Stimulated activated CD4-positive, alpha-beta T cell treated with anti-CD3 and anti-CD28 coated beads, Interleukin-1b, Interleukin-23, amount 100 ng/mL, for 4 hours (primary cell): ENCODE data around the gene IGLON5.

ENCODE experiments used
- DNase-seq, 2 donors: peaks; one replicate each; pipeline ENCODE4 v3.0.0-alpha.2; 2020; ENCODE audit warnings: low read depth in 2 of 2

IGLON5 gene

GRCh38 chr19:51317968-51318367 is 6.5 kb downstream of the IGLON5 start:
- no peak for DNase-seq

- no peak for DNase-seq
These were observed 7.5 kb downstream of the IGLON5 start for GRCh38 chr19:51318687-51319648.

- DNase-seq = no peak
These were observed 8.3 kb downstream of the IGLON5 start for GRCh38 chr19:51319649-51320279.

- DNase-seq = no peak
These were observed 8.8 kb downstream of the IGLON5 start for GRCh38 chr19:51320280-51320657.

GRCh38 chr19:51321799-51322198 is 10.4 kb downstream of the IGLON5 start:
- no peak for DNase-seq

- no peak for DNase-seq
These were observed 12.2 kb downstream of the IGLON5 start for GRCh38 chr19:51323481-51324166.

- no peak for DNase-seq
These were observed 12.7 kb downstream of the IGLON5 start for GRCh38 chr19:51324167-51324481.

- DNase-seq = no peak
These were observed 13.9 kb downstream of the IGLON5 start for GRCh38 chr19:51325161-51325976.

- no peak for DNase-seq
These were observed 15.0 kb downstream of the IGLON5 start for GRCh38 chr19:51326216-51327065.

GRCh38 chr19:51327066-51328001 is 15.9 kb downstream of the IGLON5 start:
- peak in 1 of 2 donors; percentile 45 for DNase-seq

GRCh38 chr19:51329411-51329810 is 18.0 kb downstream of the IGLON5 start:
- DNase-seq = no peak

- no peak for DNase-seq
These were observed 18.9 kb downstream of the IGLON5 start for GRCh38 chr19:51330366-51330765.

- no peak for DNase-seq
These were observed 19.7 kb downstream of the IGLON5 start for GRCh38 chr19:51331193-51331592.

GRCh38 chr19:51331716-51332115 is 20.3 kb downstream of the IGLON5 start:
- no peak for DNase-seq

GRCh38 chr19:51333836-51334460 is 22.5 kb downstream of the IGLON5 start:
- DNase-seq = no peak

- no peak for DNase-seq
These were observed 25.9 kb downstream of the IGLON5 start for GRCh38 chr19:51337141-51337860.

- DNase-seq = no peak
These were observed 26.6 kb downstream of the IGLON5 start for GRCh38 chr19:51337861-51338562.
